Activated CD4-positive, CD25-positive, alpha-beta regulatory T cell (primary cell): ENCODE results near the gene LRFN3.
"Not testable (repeated sequence)": the region's sequence is repeated elsewhere in the genome, so short reads cannot be mapped to it uniquely, and the experiment has no call there.

Source experiments
- DNase-seq, 4 experiments: peaks; one replicate each; lab custom pipeline; 2025; lab: John Stamatoyannopoulos, UW

The LRFN3 gene

GRCh38 chr19:35939307-35940077, 3.3 kb downstream of the LRFN3 start:
- no peak for DNase-seq

GRCh38 chr19:35940078-35940775, 4.1 kb downstream of the LRFN3 start:
- no peak for DNase-seq

GRCh38 chr19:35940839-35941238, 4.7 kb downstream of the LRFN3 start:
- DNase-seq: no peak

GRCh38 chr19:35942235-35942634, 6.1 kb downstream of the LRFN3 start:
- DNase-seq: no peak

GRCh38 chr19:35943321-35944301, 7.4 kb downstream of the LRFN3 start:
- DNase-seq: no peak

- no peak for DNase-seq
Observed at GRCh38 chr19:35944556-35944955, 8.4 kb downstream of the LRFN3 start.

GRCh38 chr19:35945121-35945790, 9.1 kb downstream of the LRFN3 start:
- no peak for DNase-seq

- DNase-seq: no peak
Observed at GRCh38 chr19:35946203-35946602, 10.0 kb downstream of the LRFN3 start.

GRCh38 chr19:35949131-35949530, 13.0 kb downstream of the LRFN3 start:
- no peak for DNase-seq

GRCh38 chr19:35955881-35956634, 19.9 kb downstream of the LRFN3 start:
- no peak for DNase-seq

GRCh38 chr19:35957411-35957810, 21.2 kb downstream of the LRFN3 start:
- DNase-seq: not testable (repeated sequence)

- DNase-seq: no peak
Observed at GRCh38 chr19:35958660-35959039, 22.5 kb downstream of the LRFN3 start.

- peak; percentile 29 to 78 (median 58) for DNase-seq
Observed at GRCh38 chr19:35959040-35959967, 23.1 kb downstream of the LRFN3 start.

GRCh38 chr19:35959968-35960320, 23.8 kb downstream of the LRFN3 start:
- DNase-seq: no peak

GRCh38 chr19:35960432-35960972, 24.3 kb downstream of the LRFN3 start:
- DNase-seq: no peak

GRCh38 chr19:35963514-35963913, 27.3 kb downstream of the LRFN3 start:
- DNase-seq: no peak

- no peak for DNase-seq
Observed at GRCh38 chr19:35966771-35967170, 30.6 kb downstream of the LRFN3 start.

GRCh38 chr19:35973487-35973886, 37.3 kb downstream of the LRFN3 start:
- no peak for DNase-seq

GRCh38 chr19:35975608-35976214, 39.5 kb downstream of the LRFN3 start:
- DNase-seq: no peak
